ENCODE results near the gene PGGHG.
A peak's percentile ranks its signal among the peaks of the same experiment; 100 is the strongest.
"Not testable (repeated sequence)": the region's sequence is repeated elsewhere in the genome, so short reads cannot be mapped to it uniquely, and the experiment has no call there.

Gene PGGHG

GRCh38 chr11:327581-327923 lies 38.6 kb downstream of the PGGHG start:
- Histone ChIP-seq H3K27me3 (no peaks in the 10 kb centered on the region), H3K4me1 (ENCODE audit: control insufficient read depth in 1 of 2, insufficient read depth in 1 of 2, low read depth in 1 of 2, low read length in 1 of 2) (peaks cover 45 to 75% of the 10 kb centered on the region in 2 experiments), H3K36me3 (no peaks in the 10 kb centered on the region), H3K27ac (peak overlapping the region; percentile 99), H3K9me3 (no peaks in the 10 kb centered on the region), H3K4me3 (ENCODE audit: low read depth in 1 of 2, low read length in 1 of 2) (peak overlapping the region; percentile 55 to 57)
- no peak for TF ChIP-seq CTCF (IDR thresholded peaks at IDR 0.05)

GRCh38 chr11:328012-328411 lies 39.1 kb downstream of the PGGHG start:
- peak overlapping the region in 1 of 2 experiments; percentile 57 for H3K4me3 ChIP-seq (ENCODE audit: low read depth in 1 of 2, low read length in 1 of 2)
- peaks cover 45 to 75% of the 10 kb centered on the region in 2 experiments for H3K4me1 ChIP-seq (ENCODE audit: control insufficient read depth in 1 of 2, insufficient read depth in 1 of 2, low read depth in 1 of 2, low read length in 1 of 2)
- no peak for TF ChIP-seq CTCF (IDR thresholded peaks at IDR 0.05)
- no peaks in the 10 kb centered on the region for H3K27me3 ChIP-seq
- H3K27ac ChIP-seq, result peak overlapping the region; percentile 99
- H3K9me3 ChIP-seq, result no peaks in the 10 kb centered on the region
- H3K36me3 ChIP-seq, result no peaks in the 10 kb centered on the region

GRCh38 chr11:328516-329100 lies 39.7 kb downstream of the PGGHG start:
- H3K36me3 ChIP-seq, H3K9me3 ChIP-seq, H3K27me3 ChIP-seq: not testable (repeated sequence)
- Histone ChIP-seq H3K4me3 (ENCODE audit: low read depth in 1 of 2, low read length in 1 of 2) (peak overlapping the region in 1 of 2 experiments; percentile 57), H3K27ac (peak overlapping the region; percentile 99), H3K4me1 (ENCODE audit: control insufficient read depth in 1 of 2, insufficient read depth in 1 of 2, low read depth in 1 of 2, low read length in 1 of 2) (peaks cover 45 to 75% of the 10 kb centered on the region in 2 experiments)

- H3K27ac ChIP-seq, result no peak overlapping the region
- TF ChIP-seq CTCF (IDR thresholded peaks at IDR 0.05), result no peak
Observed at GRCh38 chr11:329886-330253, 40.9 kb downstream of the PGGHG start.

GRCh38 chr11:330307-330693 lies 41.4 kb downstream of the PGGHG start:
- TF ChIP-seq CTCF (IDR thresholded peaks at IDR 0.05), result no peak
- Histone ChIP-seq H3K27ac (no peak overlapping the region), H3K4me3 (ENCODE audit: low read depth in 1 of 2, low read length in 1 of 2) (no peak overlapping the region), H3K27me3 (no peaks in the 10 kb centered on the region), H3K9me3 (no peaks in the 10 kb centered on the region), H3K4me1 (ENCODE audit: control insufficient read depth in 1 of 2, insufficient read depth in 1 of 2, low read depth in 1 of 2, low read length in 1 of 2) (peaks cover 45 to 66% of the 10 kb centered on the region in 2 experiments), H3K36me3 (no peaks in the 10 kb centered on the region)

More at GRCh38 chr11:329886-330253, 40.9 kb downstream of the PGGHG start:
- Histone ChIP-seq H3K36me3 (no peaks in the 10 kb centered on the region), H3K9me3 (no peaks in the 10 kb centered on the region), H3K4me1 (ENCODE audit: control insufficient read depth in 1 of 2, insufficient read depth in 1 of 2, low read depth in 1 of 2, low read length in 1 of 2) (peaks cover 45 to 69% of the 10 kb centered on the region in 2 experiments), H3K27me3 (no peaks in the 10 kb centered on the region), H3K4me3 (ENCODE audit: low read depth in 1 of 2, low read length in 1 of 2) (no peak overlapping the region)

GRCh38 chr11:330694-331357 lies 41.9 kb downstream of the PGGHG start:
- Histone ChIP-seq H3K9me3 (no peaks in the 10 kb centered on the region), H3K4me3 (ENCODE audit: low read depth in 1 of 2, low read length in 1 of 2) (peak overlapping the region in 1 of 2 experiments; percentile 36), H3K36me3 (no peaks in the 10 kb centered on the region), H3K27ac (peak overlapping the region; percentile 13), H3K27me3 (no peaks in the 10 kb centered on the region), H3K4me1 (ENCODE audit: control insufficient read depth in 1 of 2, insufficient read depth in 1 of 2, low read depth in 1 of 2, low read length in 1 of 2) (peaks cover 41 to 64% of the 10 kb centered on the region in 2 experiments)
- no peak for TF ChIP-seq CTCF (IDR thresholded peaks at IDR 0.05)

Data from neutrophil (primary cell).